GM12892 (cell line): ENCODE measurements around the gene OR4A16. TPM values are rescaled to one million over a fixed set of nuclear protein-coding genes. Genes with fewer than 3 reads are reported as not detected.

Experiments used
- DNase-seq: peaks from one replicate; pipeline ENCODE4 v3.0.0; 2011; ENCODE audit not compliant: insufficient read length
- FAIRE-seq: peaks from 2 replicates; lab custom pipeline; 2011; peaks lifted over from hg19 to GRCh38; lab: Jason Lieb, UNC
- POLR2A ChIP-seq: IDR thresholded peaks from 2 replicates; pipeline ENCODE4 v1.6.1; 2011; ENCODE audit warnings: low read depth, low read length, control low read depth
- POLR2AphosphoS5 ChIP-seq: IDR thresholded peaks from 2 replicates; pipeline ENCODE4 v1.6.1; 2011; ENCODE audit warnings: low read depth, low read length, control low read depth
- TAF1 ChIP-seq: IDR thresholded peaks from 2 replicates; pipeline ENCODE4 v1.6.1; 2011; ENCODE audit warnings: low read depth, mild to moderate bottlenecking, control low read depth, low read length, borderline replicate concordance
- polyA plus RNA-seq: library from polyadenylated mRNA; unstranded; fragments of >200 nt; gene quantifications from one replicate; pipeline ENCODE4 v1.2.1, GENCODE V29; 2012; ENCODE audit warnings: missing spikeins, inconsistent platforms; ENCODE audit not compliant: missing spikeins

Gene OR4A16, protein sequence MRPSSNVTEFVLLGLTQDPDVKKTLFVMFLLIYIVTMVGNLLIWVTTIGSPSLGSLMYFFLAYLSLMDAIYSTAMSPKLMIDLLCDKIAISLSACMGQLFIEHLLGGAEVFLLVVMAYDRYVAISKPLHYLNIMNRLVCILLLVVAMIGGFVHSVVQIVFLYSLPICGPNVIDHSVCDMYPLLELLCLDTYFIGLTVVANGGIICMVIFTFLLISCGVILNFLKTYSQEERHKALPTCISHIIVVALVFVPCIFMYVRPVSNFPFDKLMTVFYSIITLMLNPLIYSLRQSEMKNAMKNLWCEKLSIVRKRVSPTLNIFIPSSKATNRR
- polyA plus RNA-seq = not detected

DNA sequence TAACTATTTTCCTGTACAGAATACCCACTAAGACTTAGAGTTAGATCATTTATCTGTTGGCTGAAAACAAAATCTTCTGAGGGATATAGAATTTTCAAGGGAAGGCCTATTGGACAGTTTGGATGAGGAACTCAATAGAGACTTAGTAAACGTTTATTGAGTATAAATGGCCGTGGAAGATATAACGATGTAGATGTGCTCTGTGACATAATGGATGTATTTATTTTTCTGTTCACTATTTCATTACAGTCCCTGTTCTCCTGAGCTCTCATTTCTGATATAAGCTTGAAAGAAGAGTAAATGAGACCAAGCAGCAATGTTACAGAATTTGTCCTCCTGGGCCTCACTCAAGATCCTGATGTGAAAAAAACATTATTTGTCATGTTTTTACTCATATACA lies at the start of gene OR4A16:
Gene OR4A16 (plus strand): TSS at position 301 of the 400 bp plus-strand sequence. CDS start 0 bp downstream, at position 301.
- DNase-seq = no peak
- TF ChIP-seq POLR2A (no peak), POLR2AphosphoS5 (no peak), TAF1 (no peak)
- FAIRE-seq = no peak

DNA sequence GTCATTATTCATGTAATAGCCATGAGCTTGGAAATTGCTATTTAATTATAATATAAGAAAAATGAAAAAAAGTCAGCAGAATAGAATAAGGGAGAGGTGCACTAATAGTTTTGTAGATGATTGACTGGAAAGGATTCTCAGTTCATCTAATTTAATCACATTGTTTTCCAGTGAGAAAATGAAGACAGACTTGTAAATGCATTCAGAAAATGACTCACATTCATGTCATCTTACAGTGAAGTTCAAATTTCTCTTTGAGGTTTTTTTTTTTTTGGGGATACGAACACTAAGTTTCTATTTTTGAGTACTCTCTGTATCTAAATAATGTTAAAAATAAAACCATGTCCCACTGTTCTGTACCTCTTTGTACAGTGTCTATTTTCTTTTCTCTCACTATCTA lies 18.5 kb upstream of the OR4A16 start:
- TF ChIP-seq TAF1 (no peak), POLR2A (no peak), POLR2AphosphoS5 (no peak)
- FAIRE-seq = no peak
- DNase-seq = no peak

GRCh38 chr11:55345306-55345705 lies 2.3 kb downstream of the OR4A16 start:
- DNase-seq = no peak
- no peak for TF ChIP-seq POLR2AphosphoS5
- no peak for TF ChIP-seq POLR2A
- no peak for FAIRE-seq

DNA sequence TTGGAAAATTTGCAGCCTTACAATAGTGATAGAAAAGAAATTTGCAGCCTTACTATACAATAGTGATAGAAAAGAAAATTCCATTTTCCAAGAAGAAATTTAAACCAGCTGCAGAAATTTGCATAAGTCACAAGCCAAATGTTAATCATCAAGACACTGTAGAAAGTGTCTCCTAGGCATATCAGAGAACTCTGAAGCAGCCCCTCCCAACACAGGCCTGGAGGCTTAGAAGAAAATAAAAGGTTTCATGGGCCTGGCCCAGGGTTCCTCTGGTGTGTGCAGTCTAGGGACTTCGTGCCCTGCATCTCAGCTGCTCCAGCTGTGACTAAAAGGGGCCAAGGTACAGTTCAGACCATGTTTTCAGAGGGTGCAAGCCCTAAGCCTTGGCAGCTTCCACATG lies 6.0 kb downstream of the OR4A16 start:
- FAIRE-seq = no peak
- TF ChIP-seq POLR2AphosphoS5 = no peak
- TF ChIP-seq POLR2A = no peak
- TF ChIP-seq TAF1 = no peak
- no peak for DNase-seq

DNA sequence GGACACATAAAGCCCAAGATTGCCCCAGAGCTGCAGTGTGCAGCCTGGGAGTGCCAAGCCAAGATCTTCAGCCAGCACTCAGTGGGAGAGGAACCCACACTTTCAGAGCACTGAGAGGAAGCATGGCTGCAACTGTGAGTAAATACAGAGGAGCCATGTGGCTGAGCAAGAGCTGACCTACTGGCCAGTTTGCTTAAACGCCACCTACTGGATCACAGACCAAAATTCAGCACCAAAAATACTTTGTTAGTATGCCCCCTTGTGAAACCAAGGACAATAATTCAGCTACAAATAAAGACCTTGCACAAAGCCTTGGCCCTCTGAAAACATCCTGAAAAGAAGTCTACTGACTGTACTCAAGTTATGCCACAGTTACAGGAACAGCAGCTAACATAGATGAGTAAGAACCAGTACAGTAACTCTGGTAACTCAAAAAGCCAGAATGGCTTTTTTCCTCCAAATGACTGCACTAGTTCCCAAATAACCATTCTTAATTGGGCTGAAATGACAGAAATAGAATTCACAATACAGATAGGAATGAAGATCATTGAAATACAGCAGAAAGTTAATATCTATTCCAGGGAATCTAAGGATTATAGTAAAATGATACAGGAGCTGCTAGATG lies 14.7 kb downstream of the OR4A16 start:
- TF ChIP-seq POLR2A = no peak
- no peak for TF ChIP-seq POLR2AphosphoS5
- TF ChIP-seq TAF1 = no peak
- FAIRE-seq (no peak), DNase-seq (no peak)

- FAIRE-seq (no peak), DNase-seq (no peak)
- TF ChIP-seq POLR2A = no peak
- no peak for TF ChIP-seq TAF1
- TF ChIP-seq POLR2AphosphoS5 = no peak
Observed at GRCh38 chr11:55367674-55368073, 24.7 kb downstream of the OR4A16 start, which contains the start of gene OR4A15. Gene OR4A15, plus strand, starts transcription at chr11:55367974. Its CDS starts 0 bp downstream, at chr11:55367974.
